Measurements from ENCODE around the gene PDE10A. TPM values are rescaled to one million over a fixed set of nuclear protein-coding genes. Genes with fewer than 3 reads are reported as not detected.

Gene PDE10A
- 11.9 and 17.3 TPM in 2 replicates for total RNA-seq (ENCODE audit: low replicate concordance)

- peak; percentile 86 for DNase-seq (ENCODE audit: low spot score)
- peak within 1 kb of the TSS; percentile 95 for H3K4me3 Mint-ChIP-seq
- H2AFZ ChIP-seq (replicated peaks) = peak within 1 kb of the TSS; percentile 91
- no peaks in the 10 kb centered on the region for H3K36me3 ChIP-seq
- H3K36me3 Mint-ChIP-seq = peaks cover under 1% of the 10 kb centered on the region
- no peak within 1 kb of the TSS for H3K27ac ChIP-seq
- peaks cover 34% of the 10 kb centered on the region for H3K27me3 Mint-ChIP-seq (ENCODE audit: insufficient read depth, low read depth)
- H3K4me2 ChIP-seq = peak within 1 kb of the TSS; percentile 97
- H3K4me1 ChIP-seq = peaks cover 27% of the 10 kb centered on the region
- peaks cover 90% of the 10 kb centered on the region for H3K27me3 ChIP-seq
- TF ChIP-seq EZH2 (IDR thresholded peaks at IDR 0.05) (no peak), CTCF (IDR thresholded peaks at IDR 0.05) (peak; percentile 10)
- no peaks in the 10 kb centered on the region for H3K9me3 ChIP-seq (ENCODE audit: low read depth)
- peak within 1 kb of the TSS; percentile 91 for H3K4me3 ChIP-seq
- peaks cover 32% of the 10 kb centered on the region for H3K4me1 Mint-ChIP-seq
- H4K20me1 ChIP-seq (ENCODE audit: low read depth) = peaks cover 26% of the 10 kb centered on the region
- peaks cover 28% of the 10 kb centered on the region for H3F3A ChIP-seq (ENCODE audit: low read depth)
- peak within 1 kb of the TSS; percentile 78 for H3K27ac Mint-ChIP-seq
- peaks cover 27% of the 10 kb centered on the region for H3K79me2 ChIP-seq (ENCODE audit: low read depth)
- H3K9me3 Mint-ChIP-seq = no peaks in the 10 kb centered on the region
- no peak within 1 kb of the TSS for H3K9ac ChIP-seq
Measured at GRCh38 chr6:165662749-165663376, at the start of gene PDE10A. PDE10A (minus strand) TSS chr6:165663241; CDS start chr6:165662811, 430 bp downstream.

- Mint-ChIP-seq H3K4me1 (peaks cover 15% of the 10 kb centered on the region), H3K4me3 (no peak overlapping the region), H3K27ac (no peak overlapping the region), H3K27me3 (ENCODE audit: insufficient read depth, low read depth) (peaks cover 4% of the 10 kb centered on the region), H3K9me3 (peaks cover 5% of the 10 kb centered on the region), H3K36me3 (peaks cover 2% of the 10 kb centered on the region)
- H3K79me2 ChIP-seq (ENCODE audit: low read depth) = no peaks in the 10 kb centered on the region
- no peak overlapping the region for H3K4me3 ChIP-seq
- DNase-seq (ENCODE audit: low spot score) = no peak
- H3K27me3 ChIP-seq = no peaks in the 10 kb centered on the region
- H3K9me3 ChIP-seq (ENCODE audit: low read depth) = no peaks in the 10 kb centered on the region
- no peak overlapping the region for H3K27ac ChIP-seq
- no peak overlapping the region for H2AFZ ChIP-seq (replicated peaks)
- no peak for TF ChIP-seq EZH2phosphoT487 (IDR thresholded peaks at IDR 0.05)
- no peak for TF ChIP-seq CTCF (IDR thresholded peaks at IDR 0.05)
- no peak for TF ChIP-seq EZH2 (IDR thresholded peaks at IDR 0.05)
- H3F3A ChIP-seq (ENCODE audit: low read depth) = no peaks in the 10 kb centered on the region
- H4K20me1 ChIP-seq (ENCODE audit: low read depth) = no peaks in the 10 kb centered on the region
- H3K36me3 ChIP-seq = no peaks in the 10 kb centered on the region
- H3K4me1 ChIP-seq = peaks cover 5% of the 10 kb centered on the region
- no peak overlapping the region for H3K4me2 ChIP-seq
- H3K9ac ChIP-seq = no peak overlapping the region
Measured at GRCh38 chr6:165708985-165709576, 46.0 kb upstream of the PDE10A start.

- Mint-ChIP-seq H3K36me3 (peaks cover 2% of the 10 kb centered on the region), H3K4me1 (peaks cover 17% of the 10 kb centered on the region), H3K27me3 (ENCODE audit: insufficient read depth, low read depth) (peaks cover 2% of the 10 kb centered on the region), H3K27ac (peak overlapping the region; percentile 0), H3K4me3 (no peak overlapping the region), H3K9me3 (peaks cover 5% of the 10 kb centered on the region)
- Histone ChIP-seq H3K9ac (no peak overlapping the region), H2AFZ (replicated peaks) (no peak overlapping the region), H3K4me3 (no peak overlapping the region), H3K27ac (no peak overlapping the region), H3K27me3 (no peaks in the 10 kb centered on the region), H3K9me3 (ENCODE audit: low read depth) (no peaks in the 10 kb centered on the region), H3K36me3 (no peaks in the 10 kb centered on the region), H3K4me2 (no peak overlapping the region), H3K4me1 (peaks cover 10% of the 10 kb centered on the region), H4K20me1 (ENCODE audit: low read depth) (no peaks in the 10 kb centered on the region), H3K79me2 (ENCODE audit: low read depth) (no peaks in the 10 kb centered on the region), H3F3A (ENCODE audit: low read depth) (no peaks in the 10 kb centered on the region)
- DNase-seq (ENCODE audit: low spot score) = no peak
- TF ChIP-seq EZH2 (IDR thresholded peaks at IDR 0.05) (no peak), CTCF (IDR thresholded peaks at IDR 0.05) (no peak), EZH2phosphoT487 (IDR thresholded peaks at IDR 0.05) (no peak)
Measured at GRCh38 chr6:165707067-165707853, 44.2 kb upstream of the PDE10A start.

Data from neural progenitor cell (in vitro differentiated cells).